Measurements from ENCODE around the gene PRR15L.

Gene PRR15L

GRCh38 chr17:47916489-47917208 lies 41.0 kb downstream of the PRR15L start:
- no peak for TF ChIP-seq CTCF (IDR thresholded peaks at IDR 0.05; ENCODE audit: insufficient read depth, low read depth, low read length, missing control alignments)
- DNase-seq (ENCODE audit: low read depth): no peak

GRCh38 chr17:47915776-47916398 lies 41.8 kb downstream of the PRR15L start:
- TF ChIP-seq CTCF (IDR thresholded peaks at IDR 0.05; ENCODE audit: insufficient read depth, low read depth, low read length, missing control alignments): no peak
- peak; percentile 42 for DNase-seq (ENCODE audit: low read depth)
- H3K4me3 ChIP-seq (ENCODE audit: low read length): no peak overlapping the region

More at GRCh38 chr17:47916489-47917208, 41.0 kb downstream of the PRR15L start:
- H3K4me3 ChIP-seq (ENCODE audit: low read length): no peak overlapping the region

- no peak for DNase-seq (ENCODE audit: low read depth)
- no peak overlapping the region for H3K4me3 ChIP-seq (ENCODE audit: low read length)
Observed at GRCh38 chr17:47914306-47914948, 43.3 kb downstream of the PRR15L start.

GRCh38 chr17:47913050-47913449 lies 44.6 kb downstream of the PRR15L start:
- no peak for TF ChIP-seq CTCF (IDR thresholded peaks at IDR 0.05; ENCODE audit: insufficient read depth, low read depth, low read length, missing control alignments)
- no peak overlapping the region for H3K4me3 ChIP-seq (ENCODE audit: low read length)
- DNase-seq (ENCODE audit: low read depth): no peak

More at GRCh38 chr17:47914306-47914948, 43.3 kb downstream of the PRR15L start:
- TF ChIP-seq CTCF (IDR thresholded peaks at IDR 0.05; ENCODE audit: insufficient read depth, low read depth, low read length, missing control alignments): no peak

GRCh38 chr17:47907932-47908562 lies 49.6 kb downstream of the PRR15L start:
- no peak for TF ChIP-seq CTCF (IDR thresholded peaks at IDR 0.05; ENCODE audit: insufficient read depth, low read depth, low read length, missing control alignments)
- no peak for DNase-seq (ENCODE audit: low read depth)
- H3K4me3 ChIP-seq (ENCODE audit: low read length): no peak overlapping the region

GRCh38 chr17:47906443-47906842 lies 51.2 kb downstream of the PRR15L start:
- TF ChIP-seq CTCF (IDR thresholded peaks at IDR 0.05; ENCODE audit: insufficient read depth, low read depth, low read length, missing control alignments): no peak
- no peak overlapping the region for H3K4me3 ChIP-seq (ENCODE audit: low read length)
- DNase-seq (ENCODE audit: low read depth): no peak

Data from epithelial cell of esophagus (primary cell).